SK-N-SH (cell line): Measurements from ENCODE around the gene IPPK.

ENCODE experiments used
- CTCF ChIP-seq: fragments of 200-600 bp; sonication (generic); IDR thresholded peaks from 2 replicates; pipeline ENCODE4 v1.6.1; 2017; ENCODE audit warnings: antibody characterized with exemption, mild to moderate bottlenecking, moderate library complexity
- SIN3A ChIP-seq: IDR thresholded peaks from 2 replicates; pipeline ENCODE4 v1.6.1; 2012; ENCODE audit warnings: low read depth, mild to moderate bottlenecking, low read length, moderate library complexity, borderline replicate concordance

- TF ChIP-seq SIN3A (no peak), CTCF (no peak)
These were observed 42.8 kb upstream of the IPPK start for GRCh38 chr9:92712767-92713166.
